Measurements from ENCODE around the gene CAPZB. TPM values are rescaled to one million over a fixed set of nuclear protein-coding genes. Genes with fewer than 3 reads are reported as not detected.

CAPZB gene
- polyA plus RNA-seq, 1 donor from 2014 or later: 159 TPM

DNA sequence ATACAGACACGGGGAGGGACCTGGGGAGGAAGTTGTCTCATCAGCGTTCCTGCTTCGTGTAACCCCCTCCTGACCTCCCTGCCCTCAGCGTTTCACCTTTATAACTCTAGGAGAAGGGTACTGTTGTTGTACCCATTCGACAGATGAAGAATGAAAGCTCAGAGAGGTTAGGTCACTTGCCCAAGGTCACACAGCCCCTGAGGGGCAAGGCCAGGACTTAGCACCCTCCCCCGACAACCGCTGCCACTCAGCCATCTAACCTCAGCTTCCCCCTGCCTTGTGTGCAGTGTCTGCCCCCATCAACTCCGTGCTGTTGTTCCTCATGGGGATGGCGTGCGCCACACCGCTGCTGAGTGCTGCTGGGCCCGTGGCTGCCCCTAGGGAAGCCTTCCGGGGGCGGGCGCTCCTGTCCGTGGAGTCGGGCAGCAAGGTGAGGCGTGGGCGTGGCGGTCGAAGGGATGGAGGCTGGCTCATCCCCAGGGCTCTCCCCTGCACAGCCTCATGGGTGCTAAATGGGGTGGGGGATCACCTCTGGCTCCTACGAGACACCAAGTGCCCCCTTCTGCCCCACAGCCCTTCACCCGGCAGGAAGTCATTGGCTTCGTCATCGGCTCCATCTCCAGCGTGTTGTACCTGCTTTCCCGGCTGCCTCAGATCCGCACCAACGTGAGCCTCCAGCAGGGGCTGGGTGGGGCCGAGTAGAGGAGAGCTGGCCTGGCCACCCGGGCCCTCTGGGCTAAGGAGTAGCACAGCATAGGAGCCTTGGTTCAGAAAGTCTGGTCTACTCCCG is 159.2 kb downstream of the CAPZB start:
- Histone ChIP-seq H2AFZ (ENCODE audit: low read depth, low read length) (no peak overlapping the region), H3K4me2 (ENCODE audit: low read length) (no peak overlapping the region), H4K20me1 (ENCODE audit: insufficient read depth) (no peaks in the 10 kb centered on the region), H3K79me2 (replicated peaks; ENCODE audit: insufficient read depth, low read length) (no peaks in the 10 kb centered on the region), H3K9me3 (ENCODE audit: low read length) (no peaks in the 10 kb centered on the region), H3K4me3 (ENCODE audit: low read length) (no peak overlapping the region), H3K9ac (ENCODE audit: low read length) (no peak overlapping the region), H3F3A (ENCODE audit: insufficient read depth, low read length, poor library complexity, severe bottlenecking) (no peaks in the 10 kb centered on the region), H3K9me2 (ENCODE audit: insufficient read depth, low read length) (no peaks in the 10 kb centered on the region), H3K36me3 (ENCODE audit: insufficient read depth, low read length) (no peaks in the 10 kb centered on the region), H3K27me3 (ENCODE audit: insufficient read depth, low read depth, low read length) (no peaks in the 10 kb centered on the region), H3K27ac (ENCODE audit: low read length) (no peak overlapping the region)
- TF ChIP-seq REST (IDR thresholded peaks at IDR 0.05; ENCODE audit: borderline replicate concordance) (no peak), EP300 (conservative IDR thresholded peaks at IDR 0.05; ENCODE audit: poor library complexity, severe bottlenecking) (no peak), SMC3 (conservative IDR thresholded peaks at IDR 0.05; ENCODE audit: poor library complexity) (no peak), RAD21 (conservative IDR thresholded peaks at IDR 0.05) (no peak), MXI1 (conservative IDR thresholded peaks at IDR 0.05; ENCODE audit: poor library complexity, severe bottlenecking) (no peak), POLR2AphosphoS5 (IDR thresholded peaks at IDR 0.05) (no peak), TAF1 (IDR thresholded peaks at IDR 0.05; ENCODE audit: low read depth) (no peak), EZH2 (IDR thresholded peaks at IDR 0.05; ENCODE audit: borderline replicate concordance, insufficient read depth, low read length, poor library complexity, severe bottlenecking) (no peak), CTCF (IDR thresholded peaks at IDR 0.05; ENCODE audit: poor library complexity, severe bottlenecking) (no peak)

GRCh38 chr1:19325368-19325957 is 159.9 kb downstream of the CAPZB start:
- H3K9ac ChIP-seq (ENCODE audit: low read length): no peak overlapping the region
- no peak overlapping the region for H3K27ac ChIP-seq (ENCODE audit: low read length)
- H4K20me1 ChIP-seq (ENCODE audit: insufficient read depth): no peaks in the 10 kb centered on the region
- TF ChIP-seq POLR2AphosphoS5 (IDR thresholded peaks at IDR 0.05) (no peak), EP300 (conservative IDR thresholded peaks at IDR 0.05; ENCODE audit: poor library complexity, severe bottlenecking) (no peak)
- no peaks in the 10 kb centered on the region for H3K9me3 ChIP-seq (ENCODE audit: low read length)
- H3K9me2 ChIP-seq (ENCODE audit: insufficient read depth, low read length): no peaks in the 10 kb centered on the region
- H3K27me3 ChIP-seq (ENCODE audit: insufficient read depth, low read depth, low read length): no peaks in the 10 kb centered on the region
- no peaks in the 10 kb centered on the region for H3F3A ChIP-seq (ENCODE audit: insufficient read depth, low read length, poor library complexity, severe bottlenecking)
- no peak overlapping the region for H3K4me2 ChIP-seq (ENCODE audit: low read length)
- H3K79me2 ChIP-seq (replicated peaks; ENCODE audit: insufficient read depth, low read length): no peaks in the 10 kb centered on the region
- H3K36me3 ChIP-seq (ENCODE audit: insufficient read depth, low read length): no peaks in the 10 kb centered on the region
- no peak overlapping the region for H3K4me3 ChIP-seq (ENCODE audit: low read length)
- H2AFZ ChIP-seq (ENCODE audit: low read depth, low read length): no peak overlapping the region
